Smooth muscle cell of the brain vasculature (primary cell): ENCODE results near the gene PPP1CA.

ENCODE experiments used
- DNase-seq: peaks from one replicate; pipeline ENCODE4 v3.0.0-alpha.2; 2012; ENCODE audit warnings: low read depth, low spot score

PPP1CA gene

DNA sequence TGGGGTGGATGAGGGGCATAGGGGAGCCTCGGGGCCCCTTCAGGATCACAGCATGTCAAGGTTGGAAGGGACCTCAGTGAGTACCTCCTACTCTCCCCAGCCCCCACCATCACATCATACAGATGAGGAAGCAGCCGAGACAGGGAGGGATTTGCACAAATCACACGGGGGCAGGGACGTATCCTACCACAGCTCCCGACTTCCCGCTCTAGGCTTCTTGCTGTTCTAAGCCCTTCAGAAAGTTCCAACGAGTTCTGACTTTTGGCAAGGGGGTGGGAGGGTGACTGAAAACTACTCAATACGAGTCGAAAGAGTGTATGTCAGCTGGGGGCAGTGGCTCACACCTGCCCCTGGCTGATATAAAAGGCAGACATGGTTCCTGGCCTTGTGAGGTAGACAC lies 14.6 kb downstream of the PPP1CA start:
- DNase-seq, result no peak

DNA sequence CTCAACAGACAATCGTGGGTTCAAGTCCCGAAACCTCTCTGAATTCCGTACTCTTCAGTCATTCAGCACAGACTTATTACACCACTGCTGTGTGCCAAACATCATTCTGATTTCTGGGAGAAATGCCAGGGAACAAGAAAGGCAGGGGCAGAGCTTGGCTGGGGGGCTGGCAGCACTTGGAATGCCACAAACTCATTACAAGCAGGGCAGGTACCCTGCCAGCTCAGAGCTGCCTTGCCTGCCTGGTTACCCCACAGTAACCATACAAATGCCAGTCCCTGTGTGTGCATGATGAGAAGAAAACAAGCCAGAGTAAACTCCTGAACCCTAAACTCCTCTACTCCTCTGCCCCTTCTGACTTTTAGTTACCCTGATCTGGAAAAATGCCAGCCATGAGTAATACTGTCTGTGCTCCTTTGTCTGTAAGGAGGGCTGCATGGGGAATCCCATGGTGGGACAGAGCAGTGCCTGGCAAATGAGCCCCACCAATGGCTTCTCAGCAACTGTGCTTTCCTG lies 16.7 kb downstream of the PPP1CA start:
- DNase-seq, result no peak

DNA sequence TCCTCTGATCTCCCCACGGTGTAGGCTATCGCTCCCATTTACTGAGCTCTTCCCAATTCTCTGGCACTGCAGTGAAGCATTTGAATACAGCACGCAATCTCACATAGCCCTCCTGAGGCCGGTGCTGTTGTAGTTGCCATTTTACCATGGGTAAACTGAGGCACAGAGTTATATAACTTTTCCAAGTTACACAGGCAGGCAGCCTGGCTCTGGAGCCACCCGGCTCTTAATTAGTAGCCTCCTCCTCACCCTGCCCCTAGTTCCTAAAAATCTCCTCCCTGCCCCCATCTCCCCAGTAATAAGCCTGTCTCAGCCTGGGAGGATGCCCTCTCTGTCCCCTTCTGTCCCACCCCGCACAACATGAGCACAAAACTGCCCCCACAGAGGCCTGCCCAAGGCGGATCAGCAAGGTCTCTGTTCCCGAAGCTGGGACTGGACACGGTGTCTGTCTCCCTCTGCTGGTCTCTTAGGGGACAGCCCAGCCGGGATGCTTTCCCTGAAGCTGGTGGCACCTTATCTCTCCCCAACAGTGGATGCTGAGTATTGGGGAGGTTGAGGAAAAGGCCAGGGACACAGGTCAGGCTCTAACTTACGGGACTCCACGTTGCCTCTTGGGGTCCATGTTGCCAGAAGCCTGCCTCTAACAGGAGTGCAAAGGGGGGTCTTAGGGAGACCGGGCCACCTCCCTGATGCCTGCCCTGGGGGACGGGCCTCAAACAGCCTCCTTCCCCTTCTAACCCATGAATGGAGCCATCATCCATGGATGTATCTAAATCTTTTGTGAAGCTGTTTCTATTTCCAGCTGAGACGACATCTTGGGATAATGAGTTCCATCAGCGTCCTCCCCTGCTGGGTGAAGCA lies 19.2 kb downstream of the PPP1CA start:
- DNase-seq, result no peak

DNA sequence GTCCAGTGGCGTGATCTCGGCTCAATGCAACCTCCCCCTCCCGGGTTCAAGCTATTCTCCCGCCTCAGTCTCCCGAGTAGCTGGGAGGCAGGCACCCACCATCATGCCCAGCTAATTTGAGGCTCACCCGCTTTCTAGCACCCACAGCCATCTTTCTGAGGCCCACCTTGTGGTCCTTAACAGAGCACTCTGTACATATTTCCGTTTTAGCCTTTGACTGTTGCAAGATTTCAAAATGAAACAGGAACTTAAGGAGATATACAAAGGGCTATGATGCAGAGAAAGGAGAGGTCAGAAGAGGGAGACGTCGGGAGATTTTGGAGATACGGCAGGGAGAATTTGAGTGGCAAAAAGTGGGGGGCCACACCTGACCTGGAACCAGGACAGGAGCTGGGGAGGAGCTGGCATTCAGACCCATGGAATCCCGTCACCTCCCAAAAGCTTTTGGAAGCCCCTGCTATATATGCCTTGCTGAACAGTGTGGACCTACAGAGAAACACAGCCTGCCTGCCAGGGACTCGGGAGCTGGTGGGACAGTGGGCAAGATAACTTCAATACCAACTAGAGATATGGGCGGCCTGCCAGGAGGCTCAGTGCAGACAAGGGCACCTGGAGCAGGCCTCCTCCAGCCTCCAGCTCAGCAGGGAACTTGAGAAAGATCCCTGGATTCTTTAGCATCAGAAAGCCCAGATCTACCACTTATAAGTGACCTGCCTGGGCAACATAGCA lies 20.2 kb downstream of the PPP1CA start:
- DNase-seq, result no peak

DNA sequence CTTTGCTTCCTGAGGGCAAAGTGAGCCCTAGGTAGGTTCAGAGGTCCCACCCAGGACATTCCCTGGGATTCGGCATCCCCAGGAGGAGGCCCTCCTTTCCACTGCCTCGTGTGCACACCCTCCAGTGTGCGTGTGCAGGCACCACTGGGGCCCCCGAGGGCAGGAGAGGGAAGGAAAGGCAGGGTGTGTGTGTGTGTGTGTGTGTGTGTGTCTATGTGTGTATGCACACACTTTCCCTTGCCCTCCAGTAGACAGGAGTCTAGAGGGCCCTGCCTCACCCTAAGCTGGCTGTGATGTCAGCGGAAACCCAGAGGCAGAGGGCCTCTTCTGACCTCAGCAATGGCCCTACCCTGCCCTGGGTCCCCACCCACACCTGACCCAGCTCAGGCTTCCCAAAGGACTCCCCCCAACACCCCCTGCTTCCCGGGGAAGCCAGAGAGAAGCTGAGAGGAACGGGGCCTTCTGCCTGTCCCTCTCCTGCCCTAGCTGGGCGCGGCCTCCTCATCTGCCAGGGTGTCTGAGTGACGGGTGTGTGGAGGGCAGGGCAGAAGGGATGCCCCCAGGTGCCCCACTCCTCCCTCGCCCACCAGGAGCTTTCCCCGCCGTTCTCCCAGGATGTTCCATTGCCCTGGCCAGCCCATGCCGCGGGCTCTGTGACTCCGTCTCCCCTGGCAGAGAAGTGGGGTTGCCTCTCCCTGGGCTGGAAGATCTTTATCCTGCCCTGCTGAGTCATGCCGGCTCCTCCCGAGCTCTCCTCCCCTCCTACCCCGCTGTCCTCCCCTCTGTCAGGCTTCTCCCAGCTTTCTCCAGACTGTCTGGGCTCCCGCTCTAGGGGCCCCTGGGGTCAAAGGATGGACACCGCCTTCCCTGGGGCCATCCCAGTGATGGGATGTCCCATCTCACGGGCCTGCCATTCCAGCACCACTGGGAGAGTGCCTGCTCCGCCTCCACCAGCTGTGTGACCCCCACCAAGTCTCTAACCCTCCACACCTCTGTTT lies 22.3 kb downstream of the PPP1CA start:
- no peak for DNase-seq

DNA sequence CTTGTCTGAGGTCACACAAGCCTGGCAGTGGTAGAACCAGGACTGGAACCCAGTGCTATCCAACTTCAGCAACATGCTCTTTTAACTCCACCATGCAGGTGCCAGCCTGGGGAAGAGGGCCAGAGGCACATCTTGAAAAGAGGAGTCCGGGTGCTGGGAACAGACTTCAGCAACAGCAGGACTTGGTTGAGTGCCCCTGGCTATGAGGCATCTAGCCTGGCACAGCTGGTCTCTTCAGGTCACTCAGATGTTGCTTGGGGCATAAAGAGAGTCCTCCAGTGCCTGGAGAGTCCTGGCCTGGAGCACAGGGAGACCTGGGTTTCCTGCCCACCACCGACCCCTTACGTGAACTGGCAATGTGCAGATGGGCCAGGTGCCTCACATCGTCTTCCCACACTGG lies 23.1 kb downstream of the PPP1CA start:
- no peak for DNase-seq

DNA sequence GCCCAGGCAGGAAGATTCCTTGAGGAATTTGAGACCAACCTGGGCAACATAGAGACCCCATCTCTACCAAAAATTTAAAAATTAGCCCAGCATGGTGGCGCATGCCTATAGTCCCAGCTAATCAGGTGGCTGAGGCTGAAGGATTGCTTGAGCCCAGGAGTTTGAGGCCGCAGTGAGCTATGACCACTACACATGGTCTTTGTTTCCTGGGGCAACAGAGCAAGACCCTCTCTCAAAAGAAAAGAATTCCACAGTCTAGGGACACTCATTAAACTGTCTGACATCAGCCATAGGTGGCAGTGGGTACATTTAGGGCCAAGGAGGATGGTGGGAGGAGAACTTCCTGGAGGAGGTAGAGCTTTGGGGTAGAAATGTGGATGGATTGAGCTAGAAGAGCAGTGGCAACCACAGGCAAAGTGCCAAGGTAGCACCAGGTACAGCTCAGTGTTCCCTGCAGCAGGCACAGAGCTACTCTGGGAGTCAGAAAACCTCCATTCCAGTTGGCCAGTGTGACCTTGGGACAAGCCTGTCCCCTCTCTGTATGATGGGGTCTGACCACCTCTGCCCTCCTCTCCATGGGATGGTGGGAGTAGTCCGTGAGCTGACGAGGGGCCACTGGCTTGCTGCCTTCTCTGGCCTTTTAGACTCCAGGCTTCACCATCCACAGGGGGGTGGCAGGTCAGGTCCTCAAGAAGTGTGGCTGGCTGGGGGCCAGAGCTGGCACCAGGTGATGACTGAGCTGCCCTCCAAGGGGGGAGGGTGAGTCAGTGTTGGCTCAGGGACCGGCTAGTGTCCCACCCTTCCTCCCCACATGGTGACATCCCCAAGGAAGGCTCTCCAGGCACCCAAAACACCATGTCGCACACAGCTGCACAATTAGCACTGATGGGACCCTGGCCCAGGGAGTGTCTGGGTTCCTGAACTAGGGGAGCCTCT lies 24.5 kb downstream of the PPP1CA start:
- DNase-seq, result no peak

DNA sequence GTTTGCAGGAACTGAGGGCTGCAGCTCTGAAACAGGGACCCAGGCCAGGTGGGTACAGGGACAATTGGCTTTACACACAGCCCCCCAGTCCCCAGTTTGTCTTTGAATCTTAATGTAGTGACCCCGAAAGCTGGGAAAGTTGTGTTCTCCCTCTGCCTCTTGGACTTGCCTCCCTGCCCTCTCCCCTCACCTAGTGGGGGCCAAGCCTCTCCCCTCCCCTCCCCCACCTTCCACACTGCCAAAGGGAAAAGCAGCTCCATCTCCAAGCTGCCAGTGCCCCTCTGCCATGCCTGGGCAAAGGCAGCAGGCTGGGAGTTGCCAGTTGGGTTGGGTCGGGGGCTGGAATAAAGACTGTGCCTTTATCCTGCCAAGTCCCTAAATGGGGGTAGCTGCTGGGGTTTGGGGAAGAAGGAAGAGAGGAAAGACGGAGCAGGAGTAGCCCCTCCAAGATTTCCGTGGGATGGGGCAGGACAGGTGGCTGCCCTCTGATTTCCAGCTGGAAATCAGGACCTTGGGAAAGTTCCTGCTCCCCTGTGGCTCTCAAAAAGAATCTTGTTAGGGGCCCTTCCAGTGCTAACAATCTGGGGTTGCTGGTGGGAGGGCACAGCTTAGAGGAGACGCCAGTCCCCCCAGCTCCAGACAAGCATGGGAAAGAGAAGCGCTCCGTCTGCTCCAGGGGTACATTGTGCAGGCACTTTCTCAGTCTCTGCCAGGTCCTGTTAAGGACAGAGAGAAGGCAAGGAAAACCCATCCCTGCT lies 25.4 kb downstream of the PPP1CA start:
- no peak for DNase-seq

DNA sequence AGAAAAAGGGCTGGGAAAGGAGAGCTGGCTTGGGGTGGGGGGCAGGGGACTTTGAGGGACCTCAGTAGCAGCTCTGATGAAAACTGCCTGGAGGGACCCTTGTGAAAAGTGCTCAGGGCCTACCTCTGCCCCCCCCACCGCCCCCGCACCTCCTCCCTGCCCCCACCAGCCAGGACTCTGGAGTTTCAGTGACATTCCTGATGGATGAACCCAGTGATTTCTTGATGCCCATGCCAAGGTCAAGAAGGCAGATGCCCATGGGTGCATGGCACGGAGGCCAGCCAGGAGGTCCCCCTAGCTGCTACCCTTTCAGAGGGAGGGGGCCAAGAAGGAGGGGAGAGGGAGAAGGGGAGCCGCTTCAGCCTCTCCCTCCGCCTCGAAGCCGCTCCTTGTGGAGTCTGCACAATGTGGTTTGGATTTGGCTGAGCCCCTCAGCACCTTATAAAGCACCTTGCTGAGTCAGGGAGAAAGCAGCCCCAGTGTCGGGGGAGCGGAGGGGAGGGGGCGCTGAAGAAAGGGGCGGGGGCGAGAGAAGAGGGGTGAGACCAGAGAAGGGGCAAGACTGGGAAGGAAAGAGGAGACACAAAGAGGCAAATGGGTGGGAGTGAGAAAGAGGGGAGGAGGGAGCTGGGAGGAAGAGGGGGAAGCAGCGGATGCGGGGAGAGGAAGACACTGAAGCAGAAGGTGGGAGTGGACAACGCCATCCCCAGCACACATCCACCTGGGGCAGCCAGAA lies 26.2 kb downstream of the PPP1CA start:
- no peak for DNase-seq

DNA sequence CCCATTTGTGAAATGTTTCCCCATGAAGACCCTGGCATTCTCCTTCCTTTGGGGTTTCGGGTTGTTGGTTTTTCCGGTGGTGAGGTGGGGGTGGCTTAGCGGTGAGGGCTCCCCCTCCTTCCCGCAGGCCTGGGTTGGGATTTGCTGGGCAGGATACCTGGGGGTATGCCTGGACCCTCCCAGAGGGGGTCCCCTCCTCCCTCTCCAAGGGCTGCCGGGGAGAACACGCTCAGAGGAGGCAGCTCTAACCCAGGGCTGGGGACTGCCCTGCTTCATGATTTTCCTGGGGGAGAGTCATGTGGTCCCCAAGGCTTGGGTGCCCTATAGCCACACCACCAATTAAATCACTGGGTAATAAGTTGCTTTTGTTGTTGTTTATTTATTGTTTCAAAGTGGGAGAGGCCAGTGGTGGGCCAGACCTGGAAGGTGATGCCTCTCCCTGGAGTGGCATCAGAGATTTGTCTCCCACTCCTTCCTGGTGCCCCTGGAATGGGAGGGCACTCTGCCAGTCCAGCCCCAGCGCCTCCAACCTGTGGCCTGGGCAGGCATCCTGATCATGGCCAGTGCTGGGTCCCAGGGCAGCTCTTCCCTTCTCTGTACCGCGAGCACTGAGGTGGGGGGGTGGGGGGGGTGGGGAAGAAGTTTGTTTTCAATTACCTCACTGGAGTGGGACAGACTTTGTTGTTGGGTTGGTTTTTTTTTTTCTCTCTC lies 26.9 kb downstream of the PPP1CA start:
- no peak for DNase-seq

DNA sequence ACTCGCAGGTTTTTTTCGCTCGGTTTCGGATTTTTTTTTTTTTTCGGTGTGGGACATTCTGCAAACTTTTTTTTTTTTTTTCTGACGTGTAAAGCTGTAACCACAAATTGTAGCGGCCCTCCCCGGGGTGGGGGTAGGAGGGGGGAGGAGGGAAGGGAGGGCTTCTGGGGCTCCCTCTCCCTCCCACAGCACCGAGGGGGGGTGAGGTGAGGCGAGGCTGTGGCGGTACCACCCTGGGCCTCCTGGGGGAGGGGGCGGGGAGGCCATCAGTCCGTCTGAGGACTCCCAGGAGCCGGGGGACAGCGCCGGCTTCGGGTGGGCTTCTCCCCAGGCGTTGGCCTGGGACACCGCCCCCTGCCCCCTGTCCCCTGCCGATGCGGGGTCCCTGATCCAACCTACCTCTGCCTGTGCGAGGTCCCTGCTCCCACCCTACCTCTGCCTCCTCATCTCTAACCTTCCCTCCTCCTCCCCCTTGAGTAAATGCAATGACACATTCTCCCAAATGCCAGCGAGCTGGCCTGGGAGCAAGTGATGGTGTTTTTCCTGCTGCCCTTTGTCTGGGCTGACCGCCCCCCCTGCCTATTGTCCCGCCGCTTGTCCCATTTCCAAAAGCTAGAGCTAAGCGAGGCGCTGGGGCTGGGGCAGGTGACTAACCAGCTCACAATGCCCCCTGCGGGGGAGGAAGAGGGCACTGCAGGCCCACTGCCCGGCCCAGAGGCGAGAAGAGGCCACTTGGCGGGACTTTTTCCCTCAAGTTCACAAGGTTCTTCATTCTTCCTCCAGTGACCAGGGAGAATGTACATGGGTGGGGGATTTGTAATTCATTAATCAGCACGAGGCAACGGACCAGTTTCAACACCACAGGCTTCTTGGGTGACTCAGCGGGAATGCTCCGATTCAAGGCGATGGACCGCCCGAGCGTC lies 27.7 kb downstream of the PPP1CA start:
- no peak for DNase-seq

DNA sequence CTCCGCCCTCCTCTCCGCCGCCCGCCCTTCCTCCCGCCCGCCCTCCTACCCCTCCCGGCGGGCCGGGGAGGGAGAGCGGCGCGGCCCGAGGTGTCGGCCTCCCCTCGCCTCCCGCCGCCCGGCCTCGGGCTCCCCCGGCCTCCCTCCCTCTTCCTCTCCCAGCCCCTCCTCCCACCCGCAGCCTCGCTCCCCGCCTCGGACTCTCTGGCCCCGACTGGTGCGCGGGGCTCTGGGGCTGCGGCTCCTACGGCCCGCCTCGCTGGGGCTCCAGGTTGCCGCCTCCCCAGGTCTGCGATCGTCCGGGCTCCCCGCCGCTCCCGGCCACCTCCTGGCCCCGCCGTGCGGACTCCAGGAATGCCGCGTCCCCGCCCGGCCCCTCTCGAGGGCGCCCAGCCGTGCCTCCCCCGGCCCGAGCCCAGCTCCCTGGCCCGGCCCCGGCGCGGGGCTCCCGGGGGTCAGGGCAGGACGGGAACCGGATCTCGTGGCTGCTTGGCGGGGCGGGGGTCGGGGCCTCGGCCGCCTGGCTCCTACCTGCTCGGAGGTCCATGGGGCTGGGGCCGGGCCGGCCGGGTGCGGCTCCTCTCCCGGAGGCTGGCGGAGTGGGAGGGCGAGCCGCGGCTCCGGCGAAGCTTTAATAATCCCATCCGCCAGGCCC lies 28.5 kb downstream of the PPP1CA start, which contains the start of gene CLCF1:
TSS of gene CLCF1 (minus strand) at position 606 of the 655 bp plus-strand sequence. CDS start at position 547, 59 bp downstream.
- DNase-seq, result no peak

DNA sequence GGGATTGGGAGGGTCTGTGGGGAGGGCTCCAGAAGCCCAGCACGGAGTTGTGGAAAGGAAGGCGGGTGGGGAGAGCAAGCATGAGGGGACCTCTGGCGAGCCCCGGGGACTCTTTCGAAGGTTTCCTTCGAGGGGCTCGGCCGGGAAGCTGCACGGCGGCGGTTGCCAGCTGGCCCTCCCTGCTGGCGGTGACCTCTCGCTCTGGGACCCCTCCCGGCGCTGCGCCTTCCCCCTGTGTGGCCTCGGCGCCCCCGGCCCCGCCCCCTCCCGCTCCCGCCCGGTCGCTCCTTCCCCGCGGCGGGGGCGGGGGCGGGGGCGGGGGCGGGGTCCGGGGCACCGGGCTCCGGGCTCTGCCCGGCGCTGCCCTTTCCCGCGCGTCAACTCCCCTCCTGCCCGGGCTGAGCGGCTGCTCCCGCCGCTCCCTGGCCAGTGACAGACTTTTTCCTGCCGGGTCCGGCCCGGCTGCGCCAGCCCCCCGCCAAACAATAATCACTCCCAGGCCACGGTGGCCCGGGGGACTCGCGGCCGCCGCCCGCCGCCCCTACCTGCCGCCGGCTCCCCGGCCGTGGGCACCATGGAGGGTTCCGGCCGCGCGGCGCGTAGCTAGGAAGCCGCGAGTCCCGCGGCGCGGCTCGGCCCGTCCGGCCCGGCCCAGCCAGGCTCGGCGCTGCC lies 29.2 kb downstream of the PPP1CA start:
- DNase-seq, result no peak

DNA sequence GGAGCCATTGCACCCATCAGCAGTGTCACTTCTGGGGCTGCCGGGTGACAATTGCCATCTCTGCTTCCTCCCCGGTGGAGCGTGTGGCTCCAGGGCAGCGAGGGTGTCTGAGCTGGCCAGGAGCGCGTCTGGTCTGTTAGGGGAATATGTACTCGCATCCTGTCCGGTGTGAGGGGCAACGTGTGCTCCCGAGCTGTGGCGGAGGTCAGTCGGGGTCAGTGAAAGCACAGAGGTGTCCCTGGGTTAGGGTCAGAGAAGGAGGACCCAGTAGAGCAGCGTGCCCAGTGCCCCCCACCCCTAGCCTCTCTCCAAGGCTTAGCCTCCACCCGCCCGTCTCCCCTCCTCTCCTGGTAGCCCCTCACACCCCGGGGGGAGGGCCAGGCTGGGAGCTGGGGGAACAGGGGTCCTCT lies 29.7 kb downstream of the PPP1CA start:
- DNase-seq, result no peak

DNA sequence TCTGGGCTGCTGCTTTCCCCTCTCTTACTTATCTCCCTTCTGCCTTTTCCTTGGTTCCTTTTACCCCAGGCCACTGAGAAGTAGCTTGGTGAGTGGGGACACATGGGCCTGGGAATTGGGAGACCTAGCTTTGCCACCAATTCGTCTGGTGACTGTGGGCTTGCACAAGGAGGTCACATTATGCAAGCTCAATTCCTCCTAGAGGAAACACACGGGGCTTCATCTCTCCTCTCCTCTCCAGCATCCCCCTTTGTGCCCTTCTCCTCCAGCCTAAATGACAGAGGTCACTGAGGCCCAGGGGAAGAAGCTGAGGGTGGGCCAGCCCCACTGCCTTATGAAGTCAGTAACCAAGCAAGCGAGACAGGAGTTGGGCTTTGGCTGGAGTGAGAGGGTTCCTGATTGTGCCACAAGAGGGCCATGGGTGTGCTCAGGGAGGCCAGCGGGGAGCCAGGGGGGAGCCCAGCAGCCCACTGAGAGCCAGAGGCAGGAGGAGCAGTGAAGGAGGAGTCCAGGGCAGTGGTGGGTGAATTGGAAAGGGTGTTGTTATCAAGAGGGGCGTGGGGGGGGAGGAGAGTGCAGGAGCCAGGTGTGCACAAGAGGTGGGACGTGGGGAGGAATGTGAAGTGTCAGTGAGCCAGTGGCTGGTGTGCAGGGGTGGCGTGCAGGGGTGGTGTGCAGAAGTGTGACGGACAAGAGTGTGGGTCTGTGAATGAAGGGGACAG lies 30.3 kb downstream of the PPP1CA start:
- DNase-seq, result no peak
